ENCODE data around the gene ACOT8.

DNA sequence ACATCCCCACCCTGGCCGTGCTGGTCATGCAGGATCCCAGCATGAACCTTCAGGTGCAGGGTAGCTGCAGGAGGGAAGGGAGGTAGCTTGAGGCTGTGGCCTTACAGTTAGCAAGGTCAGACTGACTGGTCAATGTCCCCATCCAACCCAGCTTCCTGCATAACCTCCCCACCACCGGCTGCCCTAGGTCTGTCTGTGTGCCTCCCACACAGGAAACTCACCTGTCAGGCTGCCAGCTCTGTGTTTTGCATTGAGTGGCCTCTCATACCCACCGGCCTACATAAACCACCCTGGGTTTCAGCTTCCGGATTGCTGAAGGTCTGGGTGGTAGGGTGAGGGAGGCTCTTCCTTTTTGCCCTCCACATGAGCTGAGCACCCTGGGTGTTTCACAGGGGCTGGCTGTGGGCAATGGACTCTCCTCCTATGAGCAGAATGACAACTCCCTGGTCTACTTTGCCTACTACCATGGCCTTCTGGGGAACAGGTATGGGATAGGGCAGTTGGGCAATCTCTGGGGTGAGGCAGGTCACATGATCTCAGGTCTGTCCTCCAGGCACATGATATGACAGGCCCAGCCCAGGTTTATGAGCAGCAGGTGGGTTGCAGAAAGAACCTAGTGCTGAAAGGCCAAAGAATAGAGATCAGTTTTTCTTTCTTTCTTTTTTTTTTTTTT is 35.8 kb upstream of the ACOT8 start:
- TF ChIP-seq POLR2A (IDR thresholded peaks at IDR 0.05; ENCODE audit: low read length), result no peak
- TF ChIP-seq GATA1 (IDR thresholded peaks at IDR 0.05; ENCODE audit: low read depth, low read length), result no peak

Measured in erythroblast (primary cell).